NCI-H2196 treated with DMSO at 0.1 percent for 48 hours (cell line): ENCODE data around the gene AMER3.
A peak's percentile ranks its signal among the peaks of the same experiment; 100 is the strongest.

Experiments
- DNase-seq: peaks from one replicate; lab custom pipeline; 2025; ENCODE audit not compliant: unreplicated experiment; lab: John Stamatoyannopoulos, UW

The AMER3 gene

DNA sequence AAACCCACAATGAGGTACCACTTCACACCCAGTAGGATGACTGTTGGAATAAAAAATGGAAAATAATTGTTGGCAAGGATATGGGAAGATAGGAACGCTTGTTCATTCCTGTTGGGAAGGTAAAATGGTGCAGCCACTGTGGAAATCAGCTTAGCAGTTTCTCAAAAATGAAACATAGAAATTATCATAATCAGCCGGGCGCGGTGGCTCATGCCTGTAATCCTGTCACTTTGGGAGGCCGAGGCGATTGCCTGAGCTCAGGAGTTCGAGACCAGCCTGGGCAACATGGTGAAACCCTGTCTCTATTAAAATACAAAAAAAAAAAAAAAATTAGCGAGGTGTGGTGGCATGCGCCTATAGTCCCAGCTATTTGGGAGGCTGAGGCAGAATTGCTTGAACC, 23.4 kb downstream of the AMER3 start:
- no peak for DNase-seq

DNA sequence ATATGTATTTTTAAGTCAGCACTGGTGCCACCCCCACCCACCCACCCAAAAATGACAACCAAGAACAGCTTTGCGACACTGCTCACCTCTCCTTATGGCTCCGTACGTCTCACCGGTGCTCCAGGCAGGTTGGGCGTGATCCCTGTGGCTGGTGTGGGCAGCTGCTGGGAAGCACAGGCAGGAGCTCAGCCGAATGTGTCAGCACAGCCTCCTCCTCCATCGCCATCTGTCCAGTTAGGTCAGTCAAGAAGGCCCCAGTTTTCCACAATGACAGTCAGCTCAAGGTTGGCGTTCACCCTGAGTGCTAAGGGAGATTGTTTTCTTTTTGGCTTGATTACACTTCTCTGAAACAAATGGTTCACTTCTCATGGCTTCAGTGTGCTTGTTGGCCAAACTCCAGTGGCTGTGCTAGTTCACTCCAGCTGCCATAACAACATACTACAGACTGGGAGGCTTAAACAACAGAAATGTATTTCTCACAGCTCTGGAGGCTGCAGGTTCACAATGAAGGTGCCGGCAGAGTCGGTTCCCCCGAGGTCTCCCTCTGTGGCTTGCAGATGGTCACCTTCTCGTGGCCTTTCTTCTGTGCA, 30.2 kb downstream of the AMER3 start:
- DNase-seq: no peak

DNA sequence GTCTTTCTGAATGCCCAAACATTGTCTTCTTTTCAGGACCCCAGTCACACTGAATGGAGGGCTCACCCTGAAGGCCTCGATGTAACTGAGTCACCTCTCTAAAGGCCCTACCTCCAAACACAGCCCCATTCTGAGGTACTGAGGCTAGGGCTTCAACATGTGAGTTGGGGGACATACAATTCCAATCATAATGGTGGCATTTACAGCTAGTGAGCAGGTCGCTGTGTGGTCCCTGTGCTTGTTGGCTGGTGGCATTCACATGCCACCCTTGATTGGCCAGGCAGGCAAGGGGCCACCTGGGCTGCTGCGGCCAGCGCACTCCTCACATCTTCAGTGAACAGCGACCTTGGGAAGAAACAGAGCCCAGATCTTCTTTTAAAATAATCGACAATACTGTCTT, 30.7 kb downstream of the AMER3 start:
- no peak for DNase-seq

DNA sequence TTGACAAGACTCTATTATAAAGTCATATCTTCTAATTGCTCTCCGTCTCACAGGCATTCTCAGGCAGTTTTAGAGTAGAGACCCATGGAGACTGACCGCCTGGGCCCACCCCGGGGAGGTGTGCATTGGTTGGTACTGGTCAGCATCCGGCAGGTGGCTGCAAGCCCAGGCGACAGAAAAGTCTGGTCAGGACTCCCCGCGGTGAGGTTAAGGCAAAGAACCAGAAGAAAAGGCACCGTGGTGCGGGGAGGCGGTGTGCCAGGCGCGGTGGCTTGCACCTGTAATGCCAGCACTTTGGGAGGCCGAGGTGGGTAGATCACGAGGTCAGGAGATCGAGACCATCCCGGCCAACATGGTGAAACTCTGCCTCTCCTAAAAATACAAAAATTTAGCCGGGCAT, 32.5 kb downstream of the AMER3 start:
- no peak for DNase-seq

DNA sequence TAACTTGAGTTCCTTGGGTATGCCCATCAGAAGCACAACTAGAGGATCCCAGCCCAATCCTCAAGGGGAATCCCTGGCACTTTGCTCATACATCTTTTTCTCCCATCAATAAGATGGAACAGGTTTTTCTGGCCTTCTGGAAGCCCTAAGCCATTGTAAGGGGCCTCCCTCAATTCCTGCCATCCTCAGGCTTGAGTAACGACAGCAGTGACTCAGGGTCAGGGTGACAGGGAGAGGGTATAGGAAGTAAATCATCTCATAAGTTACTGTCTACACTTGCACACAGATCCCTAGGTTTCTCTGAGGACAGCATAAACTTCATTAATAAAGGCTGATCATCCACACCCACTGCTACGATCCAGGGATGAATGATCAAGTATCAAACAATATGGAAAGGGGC, 35.0 kb downstream of the AMER3 start:
- DNase-seq: no peak

DNA sequence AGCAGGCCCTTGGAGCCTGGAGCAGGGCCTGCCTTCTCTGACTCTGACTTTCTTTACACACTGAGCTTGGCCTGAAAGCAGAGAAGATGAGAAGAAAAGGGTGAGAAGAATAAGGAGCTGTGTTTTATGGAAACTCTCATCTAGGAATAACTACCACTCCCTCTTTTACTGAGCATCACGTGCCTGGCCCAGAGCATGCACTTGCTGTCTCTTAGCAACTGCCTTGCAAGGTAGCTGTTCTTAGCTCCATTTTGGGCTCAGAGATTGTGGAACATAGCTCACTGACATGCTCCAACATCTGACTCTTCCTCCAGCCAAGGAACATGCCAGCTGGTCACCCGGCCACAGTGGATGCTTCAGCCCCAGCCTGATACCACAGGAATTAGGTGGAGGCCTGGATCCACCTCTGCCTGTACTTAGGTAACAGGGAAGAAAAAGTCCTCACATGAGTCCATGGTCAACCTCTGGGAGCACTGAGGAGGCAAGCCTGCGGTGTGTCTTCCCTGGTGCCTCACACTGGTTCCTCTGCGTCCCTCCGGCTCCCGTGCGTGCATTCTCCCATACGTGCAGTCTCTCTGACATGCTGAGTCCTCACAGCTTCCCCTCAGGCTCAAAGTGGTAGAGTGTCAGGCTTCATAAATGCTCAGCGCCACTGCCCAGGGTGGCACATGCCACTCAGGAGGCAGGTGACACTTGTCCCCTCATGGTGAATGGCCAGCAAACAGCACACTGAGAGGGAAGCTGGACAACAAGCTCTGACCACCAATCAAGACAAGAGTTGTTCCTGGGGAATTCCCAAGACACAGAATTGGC, 35.7 kb downstream of the AMER3 start:
- DNase-seq: no peak

DNA sequence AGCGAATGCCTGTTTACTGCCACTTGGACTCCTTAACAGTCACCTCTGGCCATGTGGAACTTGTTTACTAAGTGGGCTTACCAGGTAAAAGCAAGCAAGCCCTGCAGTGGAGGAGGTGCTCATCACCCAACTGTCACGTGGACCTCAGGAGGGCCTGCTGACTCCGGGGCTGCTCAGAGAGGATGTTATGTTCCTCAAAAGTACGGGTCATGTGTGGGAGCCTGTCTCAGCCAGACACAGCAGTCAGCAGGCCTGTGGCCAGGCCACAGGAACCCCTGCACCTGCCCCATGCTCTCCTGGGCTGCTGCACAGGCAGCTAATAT, 36.2 kb downstream of the AMER3 start:
- DNase-seq: no peak

DNA sequence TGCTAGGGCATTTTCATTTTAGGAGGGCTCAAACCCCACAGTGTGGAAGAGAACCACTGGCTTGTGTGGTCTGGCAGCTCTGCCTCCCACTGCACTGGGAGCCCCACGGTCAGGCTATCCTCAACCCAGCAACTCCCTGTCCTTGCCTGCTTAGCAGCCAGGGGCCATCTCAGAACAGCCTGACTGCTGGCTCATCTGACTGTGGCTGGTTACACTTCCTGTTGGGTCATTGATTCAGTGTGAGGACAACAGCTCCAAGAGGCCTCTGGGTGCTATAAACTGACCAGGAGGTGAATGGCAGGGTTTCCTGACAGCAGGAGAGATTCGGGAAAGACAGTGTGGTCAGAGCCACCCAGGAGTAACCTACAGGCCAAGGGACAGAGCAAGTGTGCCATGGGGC, 40.1 kb downstream of the AMER3 start:
- DNase-seq: no peak

DNA sequence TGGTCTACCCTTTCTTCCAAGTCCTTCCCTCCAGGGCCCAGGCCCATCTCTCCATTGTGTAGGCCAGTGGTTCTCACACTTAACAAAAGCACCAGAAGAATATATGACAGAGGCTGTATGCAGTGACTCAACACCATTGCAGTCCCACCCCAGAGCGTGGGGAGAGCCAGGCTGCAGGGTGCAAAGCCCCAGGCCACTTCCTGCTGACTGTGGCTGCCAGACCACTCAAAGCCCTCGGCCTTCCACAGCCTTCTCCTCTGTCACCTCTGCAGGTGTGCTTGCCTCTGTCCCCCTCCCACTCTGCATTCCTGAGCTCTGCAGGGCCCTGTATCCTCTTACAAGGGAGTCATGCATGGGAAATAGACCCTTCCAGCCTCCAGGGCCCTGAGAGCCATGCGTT, 41.0 kb downstream of the AMER3 start:
- no peak for DNase-seq

DNA sequence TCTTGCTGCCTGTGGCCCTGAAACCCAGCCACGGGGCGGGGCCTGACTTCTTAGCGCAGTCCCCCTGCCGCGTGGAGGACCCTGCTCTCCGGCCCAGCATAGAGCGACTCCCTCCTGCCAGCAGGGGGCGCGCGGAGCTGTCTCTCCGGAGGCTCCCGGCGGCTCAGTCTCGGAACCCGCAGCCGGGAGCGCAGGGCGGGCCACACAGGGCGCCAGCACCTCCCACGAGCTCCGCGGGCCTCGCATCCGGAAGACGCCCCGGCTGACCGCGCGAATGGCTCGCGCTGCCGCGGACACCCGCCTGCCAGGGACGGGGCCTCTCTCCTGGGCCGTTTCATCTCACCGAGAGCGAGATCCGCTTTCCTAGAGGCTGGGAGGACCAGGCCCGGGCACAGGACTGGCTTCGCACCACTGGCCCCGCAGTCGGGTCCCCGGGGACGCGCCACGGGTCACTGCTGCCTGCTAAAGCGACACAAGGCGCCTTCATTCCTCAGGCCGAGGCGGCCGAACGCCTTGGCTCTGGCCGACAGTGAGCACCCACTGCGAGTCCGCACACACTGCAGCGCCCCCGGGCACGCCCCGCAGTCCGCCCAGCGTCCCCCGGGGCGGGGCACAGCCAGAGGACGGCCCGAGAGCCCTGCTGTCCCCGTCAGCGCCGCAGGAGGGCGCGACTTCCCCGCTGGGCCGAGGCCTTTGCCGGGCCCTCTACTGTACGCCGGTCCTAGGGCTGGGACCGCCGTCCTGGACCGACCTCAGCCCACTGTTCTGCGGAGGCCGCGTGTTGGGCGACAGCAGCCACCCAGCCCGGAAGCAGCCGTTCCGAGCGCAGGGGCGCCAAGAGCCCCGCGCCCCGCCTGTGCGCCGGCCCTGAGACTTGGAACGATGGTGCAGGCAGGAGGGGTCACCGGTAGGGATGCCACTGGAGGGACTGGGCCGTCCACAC, 42.4 kb downstream of the AMER3 start:
- peak; percentile 73 for DNase-seq

DNA sequence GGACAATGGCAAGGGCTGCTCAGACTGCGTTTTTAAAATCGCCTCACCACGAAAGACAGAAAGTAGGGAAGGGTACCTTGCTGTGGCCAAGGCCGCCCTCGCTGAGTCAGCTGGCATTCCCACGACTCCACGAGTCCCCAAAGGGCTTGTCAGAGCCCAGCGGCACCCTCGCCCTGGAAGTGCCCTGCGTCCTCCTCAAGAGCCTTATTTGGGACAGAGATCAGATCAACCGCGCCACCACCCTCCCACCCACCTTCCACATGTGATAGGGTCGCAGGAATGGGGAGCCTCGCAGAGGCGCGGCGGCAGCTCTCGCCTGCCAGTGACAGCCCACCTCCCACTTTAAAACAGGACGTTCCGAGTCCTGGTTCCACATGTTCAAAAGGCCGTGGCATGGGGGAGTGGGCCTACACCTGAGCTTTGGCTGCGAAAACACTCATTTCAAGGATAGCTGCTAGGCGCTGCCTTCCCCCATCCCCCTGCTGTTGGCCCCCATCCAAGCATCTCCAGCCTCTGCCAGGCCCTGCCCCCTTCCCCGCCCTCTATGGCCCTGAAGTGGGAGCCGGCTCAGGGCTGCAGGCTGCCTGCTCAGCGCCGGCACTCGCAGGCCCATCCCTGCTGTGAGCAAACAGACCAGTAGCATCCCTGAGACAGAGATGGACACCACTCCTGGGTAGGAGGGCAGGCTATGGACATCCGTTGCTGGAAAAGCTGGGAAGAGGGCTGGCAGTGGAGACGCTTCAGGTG, 43.3 kb downstream of the AMER3 start:
- DNase-seq: peak; percentile 18

DNA sequence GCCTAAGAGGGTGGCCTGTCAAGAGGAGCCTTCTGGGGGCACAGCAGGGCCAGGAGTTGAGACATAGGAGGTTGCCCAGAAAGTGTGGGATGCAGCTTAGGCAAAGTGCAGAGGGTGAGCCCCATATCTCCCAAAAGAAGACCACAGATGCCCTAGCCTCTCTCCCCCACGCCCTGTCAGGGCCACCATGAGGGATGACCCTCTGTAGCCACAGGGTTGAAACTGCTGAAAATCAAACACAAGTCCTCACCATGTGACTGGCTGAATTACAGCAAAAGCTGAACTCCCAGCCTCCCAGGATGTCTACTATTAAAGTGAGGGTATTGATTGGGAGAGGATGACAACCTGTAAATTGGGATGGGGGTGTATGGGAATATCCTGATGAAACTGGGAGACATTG, 44.0 kb downstream of the AMER3 start:
- DNase-seq: no peak

DNA sequence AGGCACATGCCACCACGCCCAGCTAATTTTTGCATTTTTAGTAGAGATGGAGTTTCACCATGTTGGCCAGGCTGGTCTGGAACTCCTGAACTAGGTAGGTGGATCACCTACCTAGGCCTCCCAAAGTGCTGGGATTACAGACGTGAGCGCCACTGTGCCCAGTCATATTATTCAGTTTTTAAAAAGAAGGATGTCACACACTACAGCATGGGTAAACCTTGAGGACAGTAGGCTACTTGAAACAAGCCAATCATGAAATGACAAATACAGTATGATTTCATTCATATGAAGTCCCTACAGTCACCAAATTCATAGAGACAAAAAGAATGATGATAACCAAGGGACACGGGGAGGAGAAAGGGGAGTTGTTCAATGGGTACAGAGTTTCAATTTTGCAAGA, 50.3 kb downstream of the AMER3 start:
- DNase-seq: no peak

DNA sequence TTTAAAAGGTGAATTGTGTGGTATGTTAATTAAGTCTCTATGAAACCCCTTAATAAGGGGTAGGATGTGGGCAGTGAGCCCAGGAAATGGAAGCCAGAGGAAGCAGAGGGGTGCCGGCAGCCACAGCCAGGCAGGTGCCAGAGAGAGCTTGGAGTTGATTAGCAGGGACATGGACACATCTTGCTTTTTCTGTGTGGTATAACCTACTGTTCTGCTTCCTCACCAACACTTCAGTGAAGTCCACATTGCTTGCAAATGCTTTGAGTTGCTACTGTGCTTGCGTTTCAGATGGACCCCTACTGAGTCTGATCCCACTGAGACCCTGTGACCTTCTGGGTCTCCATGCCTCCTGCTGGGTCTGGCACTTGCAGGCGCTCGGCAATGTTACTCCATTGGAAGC, 51.0 kb downstream of the AMER3 start:
- no peak for DNase-seq

DNA sequence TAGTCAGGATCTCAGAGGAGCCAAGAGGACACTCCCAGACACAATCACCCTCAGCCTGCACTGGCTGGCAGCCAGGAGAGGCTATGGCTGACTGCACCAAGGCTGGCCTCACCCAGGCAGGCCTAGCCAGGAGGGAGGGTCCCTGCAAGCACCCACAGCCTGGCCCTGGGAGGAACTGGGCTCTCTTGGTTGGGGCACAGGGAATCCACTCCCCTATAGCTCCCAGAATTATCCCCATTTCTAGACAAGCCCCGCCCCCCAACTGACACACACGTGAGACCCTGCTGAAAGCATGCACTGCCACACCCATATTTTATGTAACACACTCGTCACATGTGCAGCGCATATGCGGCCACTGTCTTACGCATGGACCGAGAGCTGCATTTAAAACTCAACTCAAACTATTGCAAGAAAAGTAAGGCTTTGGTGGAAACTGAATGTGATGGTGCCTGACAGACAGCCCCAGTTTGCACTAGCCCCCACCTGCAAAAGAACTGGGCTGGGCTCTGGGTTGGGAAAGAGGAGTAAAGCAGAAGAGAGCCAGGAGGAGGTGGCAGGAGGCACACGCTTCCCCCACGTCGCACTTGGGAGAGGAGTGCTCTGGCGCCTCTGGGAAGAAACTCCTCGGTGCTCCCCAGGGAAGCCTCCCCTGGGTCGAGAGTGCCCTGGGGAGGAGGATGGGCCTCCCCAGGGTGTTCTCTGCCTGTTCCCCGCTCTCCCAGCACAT, 52.5 kb downstream of the AMER3 start:
- no peak for DNase-seq

DNA sequence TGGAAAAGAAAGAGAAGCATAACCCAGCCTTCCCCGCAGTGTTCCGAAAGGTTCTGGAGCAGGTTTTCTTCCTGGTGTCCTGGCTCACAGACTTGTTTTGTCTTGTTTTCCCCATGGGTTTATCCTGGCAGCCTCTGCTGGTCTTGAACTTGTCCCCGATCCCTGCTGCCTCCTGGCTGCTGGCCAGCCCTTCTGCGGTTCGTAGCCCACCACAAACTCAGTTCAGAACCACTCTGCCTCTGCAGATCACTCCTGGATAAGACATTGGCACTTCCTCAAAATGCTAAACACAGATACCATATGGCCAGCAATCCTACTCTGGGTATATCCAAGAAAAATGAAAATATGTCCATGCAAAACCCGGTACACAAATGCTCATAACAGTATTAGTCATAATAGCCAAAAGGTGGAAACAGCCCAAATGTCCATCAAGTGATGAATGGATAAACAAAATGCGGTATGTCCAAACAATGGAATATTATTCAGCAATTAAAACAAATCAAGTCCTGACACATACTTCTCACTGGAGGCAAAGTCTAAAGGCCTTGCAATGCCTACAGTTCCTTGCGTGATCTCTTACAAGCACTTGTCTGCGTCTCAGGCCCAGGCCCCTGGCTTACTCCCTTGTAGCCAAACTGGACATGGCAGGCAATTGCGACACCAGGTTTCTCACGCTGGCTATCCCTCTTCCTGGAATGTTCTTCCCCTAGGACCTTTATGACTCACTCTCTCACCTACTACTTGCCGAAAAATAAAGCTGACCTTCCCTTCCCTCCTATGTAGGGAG, 53.3 kb downstream of the AMER3 start:
- no peak for DNase-seq

DNA sequence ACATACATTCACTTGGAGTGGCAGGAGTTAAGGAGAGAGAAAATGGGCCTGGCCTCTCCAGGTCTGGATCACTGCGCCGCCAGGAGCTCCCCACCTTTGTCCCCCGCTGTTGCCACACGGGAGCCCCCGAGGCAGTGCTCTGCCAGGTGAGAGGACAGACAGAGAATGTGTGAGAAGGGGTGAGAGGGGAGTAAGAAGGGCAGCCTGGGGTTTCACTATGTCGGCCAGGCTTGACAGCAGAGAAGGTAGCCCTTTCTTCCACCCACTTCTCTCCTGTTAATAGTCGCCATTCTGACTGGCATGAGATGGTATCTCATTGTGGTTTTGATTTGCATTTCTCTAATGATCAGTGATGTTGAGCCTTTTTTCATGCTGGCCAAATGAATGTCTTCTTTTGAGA, 55.1 kb downstream of the AMER3 start:
- no peak for DNase-seq

DNA sequence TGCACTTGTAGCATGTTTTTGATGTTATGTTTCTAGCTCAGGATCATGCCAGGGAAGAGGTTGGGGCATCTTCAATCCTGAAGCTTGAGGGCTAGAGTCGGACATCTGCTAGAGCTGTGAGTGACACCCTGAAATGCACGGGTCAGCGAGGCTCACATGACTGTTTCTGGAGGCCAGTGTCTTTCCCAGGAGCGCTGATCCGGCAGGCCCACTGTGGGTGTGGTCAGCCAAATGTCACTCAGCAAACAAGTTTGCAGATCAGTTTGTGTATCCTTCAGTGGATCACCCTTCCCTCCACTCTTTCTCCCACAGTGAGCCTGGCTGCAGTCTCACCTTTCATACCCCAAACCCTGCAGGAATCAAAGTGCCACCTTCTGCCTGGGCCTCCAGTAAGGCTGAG, 58.4 kb downstream of the AMER3 start:
- no peak for DNase-seq

DNA sequence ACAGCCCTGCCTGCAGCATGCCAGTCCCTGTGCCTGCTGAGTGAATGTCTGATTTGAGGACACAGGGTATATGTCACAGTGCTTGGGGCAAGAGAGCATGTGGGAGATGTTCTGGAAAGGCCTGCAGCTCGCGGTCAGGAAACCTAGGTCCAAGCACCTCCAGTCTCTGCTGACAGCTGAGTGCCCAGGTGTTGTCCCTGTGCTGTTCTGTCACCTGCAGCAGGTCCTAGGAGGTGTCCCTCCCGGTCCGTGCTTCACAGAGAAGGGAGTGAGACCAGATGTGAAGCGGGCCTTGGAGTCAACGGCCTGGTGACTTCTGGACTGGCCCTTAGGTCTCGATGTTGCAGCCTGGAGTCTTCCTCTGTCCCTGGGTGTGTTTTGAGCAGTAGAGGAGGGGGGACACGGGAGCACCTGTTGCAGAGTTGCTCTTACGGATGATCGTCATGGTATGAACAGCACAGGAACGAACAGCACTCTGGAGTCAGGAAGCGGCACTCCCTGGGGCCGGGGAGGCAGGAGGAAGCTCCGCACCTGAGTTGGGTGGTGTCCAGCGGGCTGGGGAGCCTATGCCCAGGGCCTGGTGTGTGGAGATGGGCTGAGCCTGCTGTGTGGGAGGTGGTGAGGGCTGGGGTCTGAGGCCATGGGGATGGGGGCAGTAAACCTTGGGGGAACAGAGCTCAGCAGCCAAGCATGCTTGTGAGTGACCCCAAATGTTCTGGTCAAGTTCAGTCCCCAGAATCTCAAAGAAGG, 59.8 kb downstream of the AMER3 start:
- no peak for DNase-seq
